CD4-positive, alpha-beta T cell treated with Interleukin-15 for 1 hour (primary cell): ENCODE results near the gene C16orf96.
A peak's percentile ranks its signal among the peaks of the same experiment; 100 is the strongest.

ENCODE experiments used
- DNase-seq: peaks from one replicate; pipeline ENCODE4 v3.0.0-alpha.2; 2020

The C16orf96 gene

DNA sequence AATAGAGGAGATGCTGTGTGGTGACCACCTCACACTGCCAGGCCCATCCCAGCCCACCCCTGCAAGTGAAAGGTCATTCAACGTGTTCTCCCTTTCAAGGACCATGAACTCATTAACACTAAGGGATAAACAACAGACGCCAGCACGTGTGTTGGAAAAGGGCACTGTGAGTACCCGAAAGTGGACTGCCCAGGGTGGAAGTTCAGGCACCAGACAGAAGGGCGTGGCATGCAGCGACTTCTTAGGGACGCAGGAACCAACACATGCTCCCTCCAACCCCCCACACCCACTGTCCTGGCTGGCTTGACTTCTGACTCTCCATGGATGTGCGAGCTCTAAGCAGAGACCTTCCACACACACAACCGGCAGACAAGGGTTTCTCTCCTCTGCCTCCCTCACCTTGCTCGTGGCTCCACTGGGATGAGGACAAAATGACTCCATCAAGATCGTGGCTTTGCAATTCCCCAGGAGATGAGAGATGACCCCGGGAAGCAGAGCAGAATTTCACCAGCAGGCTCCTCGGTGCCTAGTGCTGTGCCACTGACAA, 47.6 kb downstream of the C16orf96 start:
- no peak for DNase-seq

DNA sequence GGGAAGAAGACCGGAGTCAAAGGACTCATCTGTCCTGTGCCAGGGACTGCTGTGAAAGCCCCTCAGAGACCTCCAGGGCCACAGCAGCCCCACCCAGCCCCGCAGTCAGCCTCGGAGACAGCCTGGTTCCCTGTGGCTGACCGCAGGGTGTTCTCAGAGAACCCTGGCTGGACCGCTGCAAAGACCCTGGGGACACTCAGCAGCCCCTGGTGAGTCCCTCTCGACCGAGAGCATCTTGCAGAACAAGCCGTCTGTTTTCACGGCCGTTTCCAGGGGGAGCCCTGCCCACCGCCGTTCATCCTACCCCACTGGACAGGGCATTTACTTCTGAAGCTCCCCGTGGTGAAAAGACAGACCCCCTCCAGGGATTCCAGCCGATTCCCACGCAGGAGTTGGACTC, 48.3 kb downstream of the C16orf96 start:
- DNase-seq, result no peak

DNA sequence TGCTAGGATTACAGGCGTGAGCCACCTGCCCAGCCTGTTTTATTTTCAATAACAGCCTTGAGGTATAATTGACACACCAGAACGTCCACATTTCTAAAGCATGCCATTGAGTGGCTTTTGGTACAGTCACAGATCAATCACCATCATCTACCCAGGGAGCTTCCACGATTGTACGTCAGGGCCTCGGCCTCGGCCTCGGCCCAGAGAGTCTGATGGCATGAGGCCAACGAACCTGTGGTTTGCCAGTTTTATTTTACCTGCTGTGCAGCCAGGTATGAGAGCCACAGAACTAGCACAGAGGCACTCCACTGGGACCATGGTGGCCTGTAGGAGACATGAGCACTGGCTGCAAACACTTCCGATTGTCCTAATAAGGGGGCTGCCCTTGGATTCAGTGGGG, 50.2 kb downstream of the C16orf96 start:
- no peak for DNase-seq

DNA sequence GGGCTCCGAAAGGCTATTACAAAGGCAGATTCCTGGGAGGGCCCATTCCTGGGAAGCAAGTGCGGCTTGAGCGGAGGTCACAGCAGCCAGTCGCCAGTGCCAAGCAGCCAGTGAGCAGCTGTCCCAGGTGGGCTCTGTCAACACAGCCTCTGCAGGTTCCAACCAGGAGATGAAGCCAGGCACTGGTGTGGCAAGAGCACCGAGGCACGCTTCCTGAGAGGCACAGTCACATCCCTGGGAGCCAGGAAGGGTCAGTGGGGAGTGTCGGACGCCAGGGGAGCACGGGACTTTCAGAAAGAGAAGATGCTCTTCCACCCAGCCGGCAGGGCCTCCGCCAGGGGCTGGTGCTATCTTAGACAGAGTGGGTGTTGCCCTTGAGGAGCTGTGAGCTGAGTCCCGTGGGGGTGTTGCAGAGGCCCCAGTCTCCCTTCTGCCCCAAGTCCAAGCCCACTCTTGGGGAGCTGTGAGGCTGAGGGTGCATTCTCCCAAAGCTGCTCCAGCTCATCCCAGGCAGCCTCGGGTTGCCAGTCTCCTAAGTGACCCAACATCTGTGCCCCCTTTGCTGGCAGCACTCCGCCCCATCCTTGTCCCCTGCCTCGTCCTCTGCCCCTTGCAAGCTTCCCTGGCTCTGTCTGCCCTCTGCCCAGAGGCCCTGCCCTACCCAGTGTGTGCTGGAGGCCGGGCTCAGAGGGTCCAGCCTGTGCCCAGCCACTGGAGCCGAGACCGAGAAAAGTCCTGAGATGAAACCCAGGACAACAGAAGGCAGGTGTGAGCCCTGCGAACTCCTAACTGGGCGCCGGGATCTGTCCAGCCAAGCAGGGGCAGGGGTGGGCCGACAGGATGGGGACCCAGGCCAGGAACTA, 51.9 kb downstream of the C16orf96 start:
- no peak for DNase-seq

DNA sequence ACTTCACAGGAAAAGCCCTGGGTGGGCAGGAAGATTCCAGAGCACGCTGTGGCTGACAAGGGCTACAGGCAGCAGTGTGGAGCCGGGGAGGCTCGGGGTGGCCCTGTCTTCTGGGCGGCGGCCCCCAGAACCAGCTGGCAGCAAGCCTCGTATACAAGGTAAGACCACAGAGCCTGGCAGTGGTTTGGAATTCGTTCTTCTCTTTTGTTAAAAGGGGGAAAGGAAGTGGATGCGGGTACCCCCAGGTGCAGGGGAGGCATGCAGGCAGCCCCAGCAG, 52.5 kb downstream of the C16orf96 start:
- DNase-seq, result no peak

DNA sequence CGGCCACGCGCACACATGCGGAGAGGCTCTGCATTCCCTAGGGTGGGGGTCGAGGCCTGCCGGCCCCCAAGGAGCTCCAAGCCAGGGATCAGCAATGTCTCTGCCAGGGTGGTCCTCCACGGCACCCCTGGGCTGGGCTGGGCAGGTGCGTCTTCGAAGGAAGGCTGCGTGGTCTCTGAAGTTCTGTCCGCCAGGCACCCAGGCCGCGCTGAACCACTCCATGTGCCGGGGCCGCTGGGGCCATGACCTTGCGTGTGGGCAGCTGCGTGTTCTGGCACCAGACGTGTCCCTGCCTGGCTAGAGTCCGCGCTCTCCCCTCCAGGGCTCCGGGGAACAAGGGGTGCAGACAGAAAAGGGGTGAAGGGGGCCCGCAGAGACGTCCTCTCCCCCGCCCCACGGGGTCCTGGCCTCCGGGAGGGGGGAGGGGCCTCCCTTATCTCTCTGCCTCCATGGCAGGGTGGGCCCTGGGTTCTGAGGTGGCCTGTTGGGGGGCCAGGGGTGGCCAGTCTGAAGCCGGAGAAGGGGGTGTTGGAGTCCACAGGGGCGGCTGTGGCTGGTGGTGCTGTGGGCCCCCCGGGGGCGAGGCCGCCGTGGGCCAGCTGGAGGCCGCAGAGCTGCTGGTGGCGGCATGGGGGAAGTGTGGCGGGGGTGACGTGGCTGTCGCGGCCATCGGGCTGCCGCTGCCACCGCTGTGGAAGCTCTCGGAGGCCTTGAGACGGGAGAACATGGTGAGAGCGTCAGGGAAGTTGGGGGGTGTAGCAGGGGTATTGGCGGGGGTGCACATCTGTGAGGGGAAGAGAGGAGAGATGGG, 53.3 kb downstream of the C16orf96 start:
- no peak for DNase-seq

DNA sequence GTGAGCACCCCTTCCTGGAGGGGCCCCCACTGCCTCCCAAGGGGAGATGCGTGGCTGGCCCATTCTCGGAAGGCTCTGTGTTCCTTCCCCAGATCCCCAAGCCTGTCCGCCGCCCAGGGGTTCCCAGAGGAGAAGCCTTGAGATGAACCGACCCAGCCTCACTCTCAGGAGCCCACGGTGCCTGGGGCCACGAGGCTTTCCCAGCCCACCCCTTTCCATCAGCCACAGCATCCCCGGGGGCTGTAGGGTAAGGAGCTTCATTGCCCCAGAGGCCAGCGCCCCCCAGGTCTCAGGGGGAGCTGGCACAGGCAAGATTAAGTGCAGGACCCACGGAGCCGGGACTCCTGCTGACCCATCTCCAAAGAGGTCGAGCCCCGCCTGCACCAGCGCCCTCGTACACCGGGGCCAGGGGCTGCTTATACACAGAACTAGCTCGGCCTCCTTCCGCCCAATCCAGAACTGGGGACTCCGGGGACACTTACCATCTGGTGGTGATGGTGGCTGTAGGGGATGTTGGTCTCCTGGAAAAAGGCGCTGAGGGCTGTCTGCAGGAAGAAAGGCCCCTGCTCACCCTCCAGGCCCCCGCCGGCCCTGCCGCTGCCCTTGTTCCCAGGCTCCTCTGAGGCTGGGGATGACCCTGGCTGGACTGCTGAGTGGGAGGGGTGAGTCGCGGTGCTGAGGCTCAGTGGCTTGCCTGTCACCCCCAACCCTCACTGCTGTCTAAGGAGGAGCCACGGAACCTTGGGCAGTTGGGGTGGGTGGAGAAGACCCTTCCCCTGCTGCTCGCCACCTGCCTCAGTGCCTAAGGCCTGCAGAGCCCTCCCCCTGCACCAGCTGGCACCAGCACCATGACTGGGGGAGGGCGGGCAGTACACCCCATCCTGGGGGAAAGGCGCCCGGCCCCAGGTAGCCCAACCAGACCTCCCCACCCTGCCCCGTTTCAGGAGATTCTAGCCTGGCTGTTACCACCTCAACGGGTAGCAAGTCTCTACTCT, 54.2 kb downstream of the C16orf96 start:
- no peak for DNase-seq

DNA sequence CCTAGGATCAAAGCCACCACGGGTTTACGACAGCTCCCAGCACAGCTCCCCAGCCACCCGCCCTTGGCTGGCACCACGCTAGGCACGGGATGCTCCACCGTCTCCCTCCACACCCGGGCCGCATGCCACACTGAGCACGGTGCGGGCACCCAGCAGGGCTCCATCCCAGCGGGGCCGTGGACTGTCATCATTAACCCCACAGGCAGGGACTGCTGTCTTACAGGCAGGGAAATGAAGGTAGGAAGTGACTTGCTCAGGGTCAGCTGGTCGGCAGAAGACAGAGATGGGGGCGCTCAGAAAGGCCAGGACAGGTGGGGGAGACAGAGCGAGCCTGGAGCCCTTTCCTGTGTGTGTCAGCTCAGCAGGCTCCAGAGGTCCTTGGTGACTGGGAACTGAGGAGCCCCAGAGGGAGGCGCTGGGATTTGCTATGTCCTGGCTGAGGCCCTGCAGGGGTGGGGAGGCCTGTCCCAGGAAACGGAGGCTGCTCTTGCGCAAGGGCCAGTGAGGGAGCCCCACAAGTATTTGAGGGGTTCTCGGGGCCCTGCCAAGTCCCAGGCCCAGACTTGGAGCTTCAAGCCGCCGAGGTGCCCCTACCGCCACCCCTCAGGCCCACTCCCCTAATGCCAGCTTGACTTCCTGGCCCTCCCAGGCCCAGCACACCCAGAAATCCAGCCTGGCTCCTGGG, 55.3 kb downstream of the C16orf96 start:
- no peak for DNase-seq

DNA sequence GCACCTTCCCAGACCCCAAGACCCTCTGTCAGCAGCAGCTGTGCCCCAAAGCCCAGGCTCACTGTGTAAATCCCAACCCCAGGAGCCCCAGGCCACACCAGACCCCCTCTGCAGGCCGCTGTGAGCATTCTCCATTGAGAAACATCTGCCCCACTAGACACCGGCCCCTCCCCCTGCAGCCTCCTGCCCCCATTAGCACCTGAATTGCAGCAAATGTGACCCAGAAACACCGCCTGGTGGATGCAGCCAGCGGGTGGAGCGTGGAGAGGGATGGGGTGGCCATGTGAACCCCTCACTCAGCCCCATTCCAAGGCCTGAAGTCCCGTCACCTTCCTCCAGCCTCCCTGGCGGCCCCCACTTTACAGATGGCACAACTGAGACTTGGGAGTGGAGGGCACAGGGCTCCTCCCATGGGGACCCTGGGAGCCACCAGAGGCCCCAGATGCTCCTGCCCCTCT, 56.4 kb downstream of the C16orf96 start:
- DNase-seq, result no peak

DNA sequence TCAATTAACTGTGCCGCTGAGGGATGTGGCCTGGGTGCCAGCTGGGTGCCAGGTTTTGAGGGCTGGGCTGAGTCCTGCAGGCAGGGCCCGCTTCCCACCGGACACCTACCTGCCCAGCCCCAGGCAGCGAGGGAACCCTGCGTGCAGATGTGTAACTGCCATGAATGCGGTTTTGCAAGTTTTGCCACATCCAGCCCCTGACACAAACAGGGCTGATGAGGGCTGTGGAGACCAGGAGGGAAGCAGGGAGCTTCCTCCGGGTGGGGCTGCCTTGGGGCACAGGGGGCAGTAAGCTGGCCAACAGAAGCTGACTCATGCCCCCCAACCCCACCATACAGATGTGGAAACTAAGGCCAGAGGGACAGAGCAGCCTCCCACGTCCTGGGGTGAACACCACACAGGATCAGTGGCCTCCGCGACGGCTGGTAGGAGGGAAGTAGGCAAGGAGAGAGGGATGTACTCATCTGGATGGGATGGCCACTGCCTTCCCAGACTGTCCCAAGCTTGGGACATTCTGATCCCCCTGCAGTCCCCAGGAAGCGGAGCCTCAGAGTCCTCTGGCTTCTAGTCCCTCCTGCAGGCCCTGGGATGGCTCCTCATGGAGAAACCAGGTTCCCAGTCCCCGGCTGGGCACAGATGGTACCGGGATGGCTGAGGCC, 57.0 kb downstream of the C16orf96 start:
- DNase-seq, result no peak

DNA sequence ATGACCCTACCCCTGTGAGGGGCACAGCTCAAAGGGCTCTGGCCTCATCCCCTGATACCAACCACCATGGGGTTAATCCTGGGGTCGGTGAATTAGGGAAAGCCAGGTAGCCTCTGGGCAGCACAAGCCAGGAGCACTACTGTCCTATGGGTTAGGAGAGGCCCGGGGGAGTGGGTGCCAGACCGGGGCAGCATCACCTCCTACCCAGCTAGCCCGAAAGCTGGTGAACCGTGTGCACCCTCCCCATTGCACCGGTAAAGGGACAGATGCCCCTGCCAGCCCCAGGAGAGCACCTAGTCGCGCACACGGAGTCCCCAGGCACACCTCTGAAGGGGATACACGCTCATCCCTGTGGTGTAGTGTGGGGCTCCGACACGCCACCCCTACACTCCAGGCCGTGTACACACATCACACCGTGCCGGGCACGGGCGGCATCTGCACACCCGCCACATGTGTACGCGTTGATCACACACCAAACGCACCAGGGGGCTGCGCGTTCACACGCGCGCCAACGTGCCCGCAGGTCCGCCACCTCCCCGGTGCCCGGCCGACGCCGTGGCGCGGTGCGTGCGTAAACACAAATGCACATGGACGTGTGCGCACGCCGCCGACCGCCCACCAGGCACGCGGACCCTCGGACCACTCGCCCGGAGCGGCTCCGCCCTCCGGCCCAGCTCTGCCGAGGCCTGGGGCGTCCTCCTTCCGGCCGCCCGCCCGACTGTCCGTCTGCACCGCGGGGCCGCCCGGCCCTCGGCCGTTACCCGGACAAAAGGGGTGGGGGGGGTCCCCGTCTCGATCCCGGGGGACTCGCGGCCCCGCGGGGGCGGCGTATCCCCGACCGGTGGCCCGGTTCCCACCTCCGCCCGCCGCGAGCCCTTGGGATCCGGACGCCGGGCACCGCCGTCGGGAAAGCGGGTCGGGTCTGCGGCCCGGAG, 57.8 kb downstream of the C16orf96 start:
- DNase-seq, result peak; percentile 24

DNA sequence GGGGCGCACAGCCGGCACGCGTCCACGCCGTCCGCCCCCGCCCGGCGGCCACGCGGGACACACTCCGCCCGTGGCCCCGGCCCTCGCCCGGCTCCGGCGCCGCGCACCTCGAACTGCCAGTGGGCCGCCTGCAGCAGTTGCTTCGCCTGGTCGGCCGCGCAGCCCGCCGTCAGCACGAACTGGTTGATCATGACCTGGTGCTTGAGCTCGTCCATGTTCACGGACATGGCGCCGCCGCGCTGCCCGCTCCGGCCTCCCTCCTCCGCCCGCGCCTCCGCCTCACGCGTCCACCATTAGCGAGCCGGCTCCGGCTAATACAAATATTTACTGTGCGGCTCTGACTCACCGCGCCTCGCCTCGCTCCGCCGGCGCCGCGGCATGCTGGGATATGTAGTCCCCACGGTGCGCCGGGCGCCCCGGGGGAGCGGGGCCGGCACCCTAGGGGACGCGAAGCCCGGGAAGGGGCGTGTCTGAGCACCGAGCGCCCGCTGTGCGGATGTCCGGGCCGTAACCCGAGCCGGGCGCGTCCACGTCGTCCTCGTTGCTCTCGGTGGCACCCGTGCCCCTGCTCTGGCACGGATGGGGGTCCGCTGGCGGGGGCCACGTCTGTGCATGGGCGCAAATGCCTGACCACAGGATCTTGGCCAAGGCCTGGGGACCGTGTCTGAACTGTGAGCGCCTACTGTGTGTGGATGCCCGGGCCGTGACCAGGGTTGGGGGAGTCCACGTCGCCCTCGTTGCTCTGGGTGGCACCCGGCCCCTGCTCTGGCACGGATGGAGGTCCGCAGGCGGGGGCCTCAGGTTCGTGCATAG, 58.6 kb downstream of the C16orf96 start, which contains the start of gene UBALD1:
UBALD1 (minus strand) TSS at position 318 of the 813 bp plus-strand sequence; CDS start at position 227, 91 bp downstream.
- DNase-seq, result peak; percentile 83

DNA sequence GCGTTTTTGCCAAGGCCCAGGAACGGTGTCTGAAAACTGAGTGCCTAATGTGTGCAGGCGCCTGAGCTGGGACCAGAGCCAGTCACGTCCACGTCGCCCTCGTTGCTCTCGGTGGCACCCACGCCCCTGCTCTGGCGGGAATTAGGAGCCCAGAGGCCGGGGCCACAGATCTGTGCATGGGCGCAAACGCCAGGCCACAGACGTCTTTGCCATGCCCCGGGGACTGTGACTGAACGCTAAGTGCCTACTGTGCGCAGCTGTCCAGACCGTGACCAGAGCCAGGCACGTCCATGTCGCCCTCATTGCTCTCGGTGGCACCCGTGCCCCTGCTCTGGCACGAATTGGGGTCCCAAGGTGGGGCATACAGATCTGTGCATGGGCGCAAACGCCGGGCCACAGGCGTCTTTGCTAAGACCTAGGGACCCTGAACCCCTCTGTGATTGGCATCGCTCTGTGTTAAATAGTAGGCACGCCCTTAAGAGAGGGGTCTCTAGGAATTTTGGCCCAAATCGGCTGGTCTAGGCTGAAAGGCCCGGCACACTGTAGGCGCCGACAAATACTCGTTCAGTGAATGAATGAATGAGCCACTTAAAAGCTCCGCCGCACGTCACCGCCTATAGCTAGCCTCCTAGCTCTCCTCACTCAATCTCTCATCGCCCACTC, 59.4 kb downstream of the C16orf96 start:
- no peak for DNase-seq

DNA sequence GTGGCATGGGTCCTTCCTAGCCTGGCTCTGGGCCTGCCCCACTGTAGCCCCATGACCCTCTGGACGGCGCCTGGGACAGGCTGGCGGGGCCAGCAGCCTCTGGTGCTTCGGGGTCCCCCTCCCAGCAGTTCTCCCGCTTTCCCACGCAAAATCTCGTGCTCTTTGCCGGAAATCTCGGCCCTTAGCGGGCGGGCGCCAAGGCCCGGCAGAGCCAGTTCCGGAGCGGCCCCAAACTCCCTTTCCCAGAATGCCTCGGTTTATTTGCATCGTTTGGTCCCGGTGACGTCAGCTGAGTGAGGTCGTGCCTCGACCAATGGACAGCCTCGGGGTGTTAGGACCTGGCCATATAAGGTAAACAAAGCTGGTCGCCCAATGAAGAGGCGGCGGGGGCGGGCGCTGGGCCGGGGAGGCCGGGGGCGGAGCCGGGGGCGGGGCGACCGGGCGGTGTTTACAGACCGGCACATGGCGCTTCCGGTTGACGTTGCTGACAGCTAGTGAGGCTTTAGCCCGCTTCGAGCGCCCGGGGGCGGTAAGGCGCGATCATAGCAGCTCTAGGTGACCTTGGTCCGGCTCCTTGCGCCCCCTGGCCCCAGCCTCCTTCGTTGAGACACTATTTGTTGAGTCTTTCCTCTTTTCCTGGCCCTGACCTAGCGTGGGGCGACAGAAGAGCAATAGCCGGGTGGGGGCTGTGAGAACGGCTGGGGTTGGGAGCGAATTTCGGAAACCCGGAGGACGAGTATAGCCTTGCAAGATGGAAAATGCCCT, 60.1 kb downstream of the C16orf96 start:
- peak; percentile 100 for DNase-seq

DNA sequence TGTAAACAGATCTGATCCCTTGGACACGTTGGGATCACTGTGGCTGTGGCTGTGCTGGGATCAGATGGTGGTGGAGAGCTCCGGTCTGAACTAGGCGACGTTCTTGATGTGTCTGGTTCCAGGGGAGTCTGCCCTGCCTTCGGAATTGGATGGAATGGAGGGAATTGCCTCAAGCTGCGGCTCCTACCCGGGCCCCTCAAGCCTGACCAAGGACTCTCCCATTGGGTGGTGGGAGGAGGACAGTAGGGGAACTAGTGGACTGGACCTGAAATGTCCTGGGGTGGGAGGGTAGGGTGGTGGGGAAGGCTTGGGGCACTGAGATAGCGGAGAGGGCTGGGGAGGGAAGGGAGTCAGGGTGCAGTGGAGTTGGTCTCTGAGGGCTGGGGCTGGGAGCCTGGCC, 61.7 kb downstream of the C16orf96 start:
- DNase-seq, result no peak

DNA sequence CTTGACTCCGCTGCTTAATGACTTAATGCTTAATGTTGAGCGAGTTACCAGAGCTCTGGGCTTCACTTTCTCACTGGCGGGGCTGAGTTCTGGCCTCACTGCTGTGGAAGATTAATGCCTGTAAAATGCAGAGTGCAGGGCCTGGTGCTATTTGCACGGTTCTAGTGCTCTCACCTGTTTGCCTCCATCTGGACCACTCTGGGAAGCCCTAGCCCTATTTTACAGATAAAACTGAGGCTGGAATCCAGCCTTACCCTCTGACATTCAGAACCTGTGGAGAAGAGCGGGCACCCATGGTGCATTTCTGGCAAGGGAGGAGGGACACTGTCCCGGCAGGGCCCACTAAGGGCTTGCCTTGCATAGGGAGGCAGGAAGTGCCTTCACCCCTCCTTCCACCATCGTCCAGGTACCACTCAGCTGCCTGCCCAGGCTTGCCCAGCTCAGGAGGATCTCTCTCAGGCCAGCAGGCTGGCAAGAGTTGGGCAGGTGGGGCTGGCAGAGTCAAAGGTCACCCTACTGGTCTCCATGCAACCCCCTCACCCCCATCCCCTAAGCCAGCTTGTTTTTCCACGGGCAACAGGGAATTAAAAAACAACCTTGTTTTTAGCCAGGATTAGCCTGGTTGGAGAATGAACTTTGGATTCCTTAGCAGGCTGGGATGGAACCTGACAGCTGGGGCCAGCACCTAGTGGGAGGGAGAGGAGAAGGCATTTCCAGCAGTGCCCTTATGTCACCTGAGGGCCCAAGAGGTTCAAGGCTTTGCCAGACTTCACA, 62.7 kb downstream of the C16orf96 start:
- DNase-seq, result no peak

DNA sequence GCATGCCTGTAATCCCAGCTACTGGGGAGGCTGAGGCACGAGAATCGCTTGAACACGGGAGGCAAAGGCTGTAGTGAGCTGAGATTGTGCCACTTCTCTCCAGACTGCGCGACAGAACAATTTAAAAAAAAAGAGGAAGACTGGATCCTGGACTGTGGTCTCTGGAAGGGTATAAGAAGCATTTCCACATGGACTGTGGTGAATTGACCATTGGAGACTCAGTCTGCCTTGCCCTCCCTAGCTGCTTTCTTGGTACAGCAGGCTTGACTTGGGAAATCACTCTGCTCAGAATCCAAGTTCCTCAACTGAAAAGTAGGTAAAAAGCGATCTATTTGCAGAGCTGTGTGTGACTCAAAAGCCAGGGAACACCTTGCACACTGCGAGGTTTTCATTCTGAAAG, 67.5 kb downstream of the C16orf96 start:
- DNase-seq, result no peak
